K562 (cell line): ENCODE data around the gene CERS1. TPM values are rescaled to one million over a fixed set of nuclear protein-coding genes. Genes with fewer than 3 reads are reported as not detected.

Experiments
- ATAC-seq: fragments of 200-7000 bp; cut with Tn5 transposase; 3 replicates; pipeline ENCODE4 v1.9.1; 2020; ENCODE audit warnings: moderate library complexity
- BruUV-seq: library from RNA; stranded (reverse); fragments of 400-500 nt; replicated peaks from 2 replicates; lab custom pipeline; 2021; lab: Mats Ljungman, UMichigan
- CTCF ChIA-PET: fragments of 300-600 bp; formaldehyde crosslinking; extraction: SDS; loops from one replicate; lab custom pipeline; 2021; ENCODE audit warnings: low intra/inter-chr PET ratio; lab: Yijun Ruan, JAX
- POLR2A ChIA-PET: fragments of 300-600, 350-650 bp; sonication (Branson Sonifier 250); formaldehyde crosslinking; extraction: SDS; loops from one replicate; lab custom pipeline; 2021; ENCODE audit warnings: antibody characterized with exemption, inconsistent platforms; lab: Yijun Ruan, JAX
- DNase-seq, 4 experiments: peaks; one replicate each; pipeline versions ENCODE4 v3.0.0 to v3.0.0-alpha.2; 2011 to 2018; ENCODE audit warnings: low spot score in 3 of 4, mixed read lengths in 3 of 4; ENCODE audit errors: extremely low read depth in 1 of 4
- FAIRE-seq: peaks from 2 replicates; lab custom pipeline; 2011; peaks lifted over from hg19 to GRCh38; lab: Jason Lieb, UNC
- H2AFZ ChIP-seq: 2 replicates; pipeline ENCODE4 v1.6.0; 2011; ENCODE audit warnings: low read depth, low read length, control low read depth, inconsistent platforms
- H3K27ac ChIP-seq: fragments of 200-600 bp; 3 replicates; pipeline ENCODE4 v1.8.0; 2011; ENCODE audit warnings: low read depth, mild to moderate bottlenecking, control low read depth, inconsistent platforms, low read length, moderate library complexity, mixed read lengths; ENCODE audit errors: extremely low read depth
- H3K27me3 ChIP-seq, 2 experiments: fragments of 300-600 bp in 1 of 2; 2 replicates in 1 of 2; 3 replicates in 1 of 2; pipeline versions ENCODE4 v1.6.0 to v1.8.0; 2011; ENCODE audit warnings: inconsistent platforms in 2 of 2, low read length in 2 of 2, mild to moderate bottlenecking in 1 of 2, mixed read lengths in 1 of 2, moderate library complexity in 1 of 2; ENCODE audit not compliant: control insufficient read depth in 2 of 2, insufficient read depth in 2 of 2
- H3K36me3 ChIP-seq: fragments of 300-600 bp; 3 replicates; pipeline ENCODE4 v1.8.0; 2011; ENCODE audit warnings: mild to moderate bottlenecking, low read length, inconsistent platforms; ENCODE audit not compliant: control insufficient read depth, insufficient read depth
- H3K4me1 ChIP-seq, 2 experiments: fragments of 200-600 bp in 1 of 2; replicated peaks in 1 of 2; 2 replicates in 1 of 2; 3 replicates in 1 of 2; pipeline versions ENCODE4 v1.5.1 to v1.8.0; 2011; ENCODE audit warnings: inconsistent platforms in 2 of 2, low read length in 2 of 2, mild to moderate bottlenecking in 1 of 2, mixed read lengths in 1 of 2, moderate library complexity in 1 of 2; ENCODE audit not compliant: control insufficient read depth in 2 of 2, insufficient read depth in 2 of 2
- H3K4me2 ChIP-seq: 2 replicates; pipeline ENCODE4 v1.6.1; 2011; ENCODE audit warnings: low read length, control low read depth, inconsistent platforms, mixed read lengths; ENCODE audit not compliant: insufficient read depth
- H3K4me3 ChIP-seq: fragments of 200-600 bp; sonication (generic), shearing (Covaris generic); 2 replicates; pipeline ENCODE4 v1.5.1; 2016; ENCODE audit warnings: control low read depth, inconsistent platforms
- H3K79me2 ChIP-seq: fragments of 200-600 bp; 3 replicates; pipeline ENCODE4 v1.8.0; 2011; ENCODE audit warnings: low read length, inconsistent platforms; ENCODE audit not compliant: control insufficient read depth, insufficient read depth
- H3K9ac ChIP-seq, 2 experiments: 2 replicates each; pipeline versions ENCODE4 v1.6.0 to v1.6.1; 2011; ENCODE audit warnings: low read depth in 2 of 2, low read length in 2 of 2, control low read depth in 1 of 2, inconsistent platforms in 1 of 2, mild to moderate bottlenecking in 1 of 2, mixed read lengths in 1 of 2; ENCODE audit not compliant: insufficient read depth in 1 of 2
- H3K9me1 ChIP-seq: one replicate; pipeline ENCODE4 v1.6.0; 2011; ENCODE audit warnings: inconsistent platforms, mild to moderate bottlenecking, low read length, moderate library complexity; ENCODE audit not compliant: control insufficient read depth, insufficient read depth
- H3K9me3 ChIP-seq: replicated peaks from 2 replicates; pipeline ENCODE4 v1.5.1; 2011; ENCODE audit warnings: low read depth, low read length, inconsistent platforms; ENCODE audit not compliant: control insufficient read depth, insufficient read depth
- H4K20me1 ChIP-seq: replicated peaks from 2 replicates; pipeline ENCODE4 v1.6.1; 2011; ENCODE audit warnings: low read length, inconsistent platforms, mixed read lengths; ENCODE audit not compliant: control insufficient read depth, insufficient read depth
- ATF1 ChIP-seq, 2 experiments: fragments of 450-650 bp in 1 of 2; IDR thresholded peaks; 2 replicates each; pipeline ENCODE4 v1.6.1; 2016; ENCODE audit warnings: missing compliant biosample characterization in 1 of 2, missing genetic modification characterization in 1 of 2
- BHLHE40 ChIP-seq: IDR thresholded peaks from 2 replicates; pipeline ENCODE4 v1.6.1; 2011; ENCODE audit warnings: low read length, improper control_type of control experiment
- HINFP ChIP-seq: fragments of 450-650 bp; conservative IDR thresholded peaks from 2 replicates; pipeline ENCODE4 v1.6.1; 2016; ENCODE audit warnings: missing genetic modification characterization, low read depth, mild to moderate bottlenecking, control low read depth, missing compliant biosample characterization
- HMGN3 ChIP-seq: IDR thresholded peaks from 2 replicates; pipeline ENCODE4 v1.6.1; 2011; ENCODE audit warnings: borderline replicate concordance, low read depth, mild to moderate bottlenecking, mixed read lengths, low read length; ENCODE audit not compliant: insufficient read length; ENCODE audit errors: extremely low read depth
- HNRNPL ChIP-seq: fragments of 200-400 bp; formaldehyde crosslinking; IDR thresholded peaks from 2 replicates; pipeline ENCODE4 v1.6.1; 2017; ENCODE audit warnings: low read depth, mild to moderate bottlenecking, low read length
- KDM1A ChIP-seq, 2 experiments: fragments of 450-650 bp; IDR thresholded peaks; 2 replicates each; pipeline ENCODE4 v1.6.1; 2016; ENCODE audit warnings: mild to moderate bottlenecking in 2 of 2
- L3MBTL2 ChIP-seq: fragments of 450-650 bp; IDR thresholded peaks from 2 replicates; pipeline ENCODE4 v1.6.1; 2016; ENCODE audit warnings: mild to moderate bottlenecking, moderate library complexity
- NR2C2 ChIP-seq, 2 experiments: fragments of 200-800 bp in 1 of 2; sonication (Bioruptor generic) in 1 of 2; sonication (generic) in 1 of 2; formaldehyde crosslinking in 1 of 2; IDR thresholded peaks; 2 replicates each; pipeline versions ENCODE4 v1.6.1 to v1.8.0; 2016 to 2022; ENCODE audit warnings: mild to moderate bottlenecking in 1 of 2, missing compliant biosample characterization in 1 of 2, missing genetic modification characterization in 1 of 2, missing genetic modification reagents in 1 of 2
- SPI1 ChIP-seq: IDR thresholded peaks from 2 replicates; pipeline ENCODE4 v1.6.1; 2011; ENCODE audit warnings: low read depth, low read length, control low read depth, borderline replicate concordance
- TBP ChIP-seq: optimal IDR thresholded peaks from 2 replicates; pipeline ENCODE3; 2011; ENCODE audit warnings: low read depth, low read length, improper control_type of control experiment
- ZC3H11A ChIP-seq: IDR thresholded peaks from 2 replicates; pipeline ENCODE4 v1.6.1; 2012; ENCODE audit warnings: low read depth, low read length, improper control_type of control experiment
- ZNF311 ChIP-seq: fragments of 250-450 bp; sonication (Bioruptor Pico); IDR thresholded peaks from 2 replicates; pipeline ENCODE4 v1.4.0; 2020; ENCODE audit warnings: mild to moderate bottlenecking, moderate library complexity
- ZNF668 ChIP-seq: fragments of 250-450 bp; sonication (Bioruptor Pico); IDR thresholded peaks from 2 replicates; pipeline ENCODE4 v1.8.0; 2022; ENCODE audit warnings: mild to moderate bottlenecking, inconsistent platforms
- ZNF76 ChIP-seq: fragments of 250-450 bp; sonication (Bioruptor Pico); IDR thresholded peaks from 2 replicates; pipeline ENCODE4 v1.4.0; 2020; ENCODE audit warnings: mild to moderate bottlenecking, moderate library complexity, borderline replicate concordance
- WGBS: fragments of 100-300 bp; shearing (Covaris generic); methylation state at CpG from one replicate; pipeline ENCODE4 v1.1.6; 2016; ENCODE audit warnings: low coverage, mixed read lengths; ENCODE audit not compliant: insufficient coverage; ENCODE audit errors: missing lambda C conversion rate; 5-methylcytosine and 5-hydroxymethylcytosine counted together
- in situ Hi-C: fragments of 300-500 bp; cut with MboI; formaldehyde crosslinking; loops from 4 replicates; pipeline ENCODE4 v1.15.0; 2018; ENCODE audit warnings: inconsistent platforms, mixed read lengths
- intact Hi-C: fragments of 100-400 bp; cut with micrococcal nuclease; formaldehyde crosslinking; loops from 2 replicates; pipeline ENCODE4 v1.14.2; 2022
- polyA plus RNA-seq, 8 experiments: library from polyadenylated mRNA; depleted of rRNA in 4 of 8; stranded (reverse) in 5 of 8; unstranded in 3 of 8; fragments of >200 nt; fragmentation: Nextera tagmentation in 2 of 8; fragmentation: Illumina TruSeq in 1 of 8; extraction: Ambion mirVana in 2 of 8; extraction: Trizol in 1 of 8; gene quantifications; 2 replicates each; pipeline versions ENCODE4 v1.2.1 to v1.2.3, GENCODE V29; 2011 to 2014; ENCODE audit warnings: inconsistent platforms in 1 of 8, missing spikeins in 1 of 8
- total RNA-seq, 7 experiments: library from RNA; depleted of rRNA in 6 of 7; stranded (reverse); fragments of >200 nt in 6 of 7; fragmentation: Illumina TruSeq in 2 of 7; extraction: Trizol in 2 of 7; gene quantifications; 2 replicates each; pipeline versions ENCODE4 v1.2.1 to v1.2.3, GENCODE V29; 2011 to 2021; ENCODE audit warnings: low replicate concordance in 1 of 7
- TF ChIP-seq, protein P1 (sequence below): IDR thresholded peaks from 2 replicates; pipeline ENCODE4 v1.6.1; 2011; ENCODE audit warnings: borderline replicate concordance, low read depth, mild to moderate bottlenecking, moderate library complexity, low read length; ENCODE audit not compliant: insufficient read depth, poor library complexity, severe bottlenecking
- TF ChIP-seq, protein P2 (sequence below): fragments of 450-650 bp; IDR thresholded peaks from 2 replicates; pipeline ENCODE4 v1.6.1; 2018; ENCODE audit warnings: mild to moderate bottlenecking, low read depth; ENCODE audit not compliant: partially characterized antibody

The CERS1 gene
- total and polyA plus RNA-seq, 9 of the 15 experiments (the other 6 are each of a cell fraction or from before 2014, with no cell fraction given): 0.33 to 1.5 (median 0.86) TPM; not detected in 2

DNA sequence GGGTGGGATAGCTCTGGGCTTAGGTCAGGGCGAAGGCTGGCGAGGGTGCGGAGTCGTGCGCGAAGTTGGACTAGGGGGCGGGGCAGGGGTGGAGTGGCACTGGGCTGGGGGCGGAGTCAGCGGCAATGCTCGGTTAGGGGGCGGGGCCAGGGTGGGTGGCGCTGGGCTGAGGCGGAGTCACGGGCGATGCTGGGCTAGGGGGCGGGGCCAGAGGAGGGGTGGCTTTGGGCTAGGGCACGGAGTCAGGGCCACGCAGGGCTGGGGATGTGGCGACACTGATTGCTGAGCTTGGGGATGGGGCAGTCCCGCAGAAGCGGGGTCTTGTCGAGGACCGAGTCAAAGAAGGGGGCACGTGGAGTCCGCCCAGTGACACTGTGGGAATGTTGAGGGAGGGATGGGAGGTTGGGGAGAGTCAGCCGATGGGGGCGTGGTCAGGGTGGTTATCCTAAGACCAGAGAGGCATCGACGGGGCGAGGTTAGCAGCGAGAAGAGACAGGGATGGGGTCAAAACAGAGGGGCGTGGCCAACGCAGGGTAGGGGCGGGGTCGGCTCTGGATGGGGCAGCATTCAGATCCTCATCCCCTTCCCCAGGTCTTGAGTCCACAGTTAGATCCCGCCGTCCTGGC is 36.4 kb upstream of the CERS1 start:
- in situ Hi-C loops: no loop called here
- Histone ChIP-seq H4K20me1 (0 out of 2 replicates have a peak, but pooled peaks cover 3% of the 10 kb centered on the region), H3K79me2 (no peaks in the 10 kb centered on the region), H3K9me3 (no peaks in the 10 kb centered on the region), H2AFZ (peak overlapping the region; percentile 95), H3K36me3 (peaks cover 12% of the 10 kb centered on the region; the same call in 1 of the 3 replicates), H3K4me3 (peak overlapping the region; percentile 50), H3K4me1 (peaks cover 5 to 28% of the 10 kb centered on the region in 2 experiments; a peak in 4 of 5 replicates), H3K9me1 (peaks cover 2% of the 10 kb centered on the region), H3K27ac (no peak overlapping the region), H3K9ac (peak overlapping the region in 1 of 2 experiments; percentile 77; a peak in 1 of 4 replicates), H3K27me3 (no peaks in the 10 kb centered on the region), H3K4me2 (peak overlapping the region; percentile 91)
- DNase-seq (peak; percentile 92 to 98 (median 98)), FAIRE-seq (peak; percentile 91), ATAC-seq (peak; percentile 98)
- intact Hi-C loops: no loop called here
- ChIA-PET CTCF (no interaction called here), POLR2A (interaction anchor here (4.6 kb wide), 1 partner anchor 13 kb away, joined by 34 read pairs; the partner anchor contains the start of genes COPE and DDX49)
- 0% methylated on average over 9 of the region's 37 CpGs for WGBS
- BruUV-seq: no TSS peak
- TF ChIP-seq, protein P1, sequence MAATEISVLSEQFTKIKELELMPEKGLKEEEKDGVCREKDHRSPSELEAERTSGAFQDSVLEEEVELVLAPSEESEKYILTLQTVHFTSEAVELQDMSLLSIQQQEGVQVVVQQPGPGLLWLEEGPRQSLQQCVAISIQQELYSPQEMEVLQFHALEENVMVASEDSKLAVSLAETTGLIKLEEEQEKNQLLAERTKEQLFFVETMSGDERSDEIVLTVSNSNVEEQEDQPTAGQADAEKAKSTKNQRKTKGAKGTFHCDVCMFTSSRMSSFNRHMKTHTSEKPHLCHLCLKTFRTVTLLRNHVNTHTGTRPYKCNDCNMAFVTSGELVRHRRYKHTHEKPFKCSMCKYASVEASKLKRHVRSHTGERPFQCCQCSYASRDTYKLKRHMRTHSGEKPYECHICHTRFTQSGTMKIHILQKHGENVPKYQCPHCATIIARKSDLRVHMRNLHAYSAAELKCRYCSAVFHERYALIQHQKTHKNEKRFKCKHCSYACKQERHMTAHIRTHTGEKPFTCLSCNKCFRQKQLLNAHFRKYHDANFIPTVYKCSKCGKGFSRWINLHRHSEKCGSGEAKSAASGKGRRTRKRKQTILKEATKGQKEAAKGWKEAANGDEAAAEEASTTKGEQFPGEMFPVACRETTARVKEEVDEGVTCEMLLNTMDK: no peak
- TF ChIP-seq NR2C2 (CRISPR knock-in tag; IDR thresholded peaks at IDR 0.05) (no peak), NR2C2 (tag; IDR thresholded peaks at IDR 0.05) (no peak), HNRNPL (no peak), L3MBTL2 (peak; percentile 40), SPI1 (no peak), ZC3H11A (no peak), TBP (peak; percentile 26), BHLHE40 (no peak; the same call in 1 of the 2 replicates), ZNF311 (CRISPR knock-in tag) (no peak), HMGN3 (peak; percentile 38), HINFP (tag) (no peak), ZNF76 (CRISPR knock-in tag) (no peak), ZNF668 (CRISPR knock-in tag) (no peak), ATF1 (CRISPR knock-in tag; IDR thresholded peaks at IDR 0.05) (no peak), ATF1 (tag; IDR thresholded peaks at IDR 0.05) (peak; percentile 30; the same call in 1 of the 2 replicates), KDM1A (IDR thresholded peaks at IDR 0.05) (peak in 1 of 2 experiments; percentile 75; a peak in 2 of 4 replicates)
- TF ChIP-seq, protein P2, sequence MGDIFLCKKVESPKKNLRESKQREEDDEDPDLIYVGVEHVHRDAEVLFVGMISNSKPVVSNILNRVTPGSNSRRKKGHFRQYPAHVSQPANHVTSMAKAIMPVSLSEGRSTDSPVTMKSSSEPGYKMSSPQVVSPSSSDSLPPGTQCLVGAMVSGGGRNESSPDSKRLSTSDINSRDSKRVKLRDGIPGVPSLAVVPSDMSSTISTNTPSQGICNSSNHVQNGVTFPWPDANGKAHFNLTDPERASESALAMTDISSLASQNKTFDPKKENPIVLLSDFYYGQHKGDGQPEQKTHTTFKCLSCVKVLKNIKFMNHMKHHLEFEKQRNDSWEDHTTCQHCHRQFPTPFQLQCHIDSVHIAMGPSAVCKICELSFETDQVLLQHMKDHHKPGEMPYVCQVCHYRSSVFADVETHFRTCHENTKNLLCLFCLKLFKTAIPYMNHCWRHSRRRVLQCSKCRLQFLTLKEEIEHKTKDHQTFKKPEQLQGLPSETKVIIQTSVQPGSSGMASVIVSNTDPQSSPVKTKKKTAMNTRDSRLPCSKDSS: no peak
